Astrocyte (in vitro differentiated cells and primary cell): ENCODE measurements around the gene ZDHHC14. TPM values are rescaled to one million over a fixed set of nuclear protein-coding genes. Genes with fewer than 3 reads are reported as not detected.

ENCODE experiments used
- DNase-seq: peaks from one replicate; pipeline ENCODE4 v3.0.0-alpha.2; 2010; ENCODE audit warnings: low read depth
- FAIRE-seq: peaks from 2 replicates; lab custom pipeline; 2011; peaks lifted over from hg19 to GRCh38; lab: Jason Lieb, UNC
- H2AFZ ChIP-seq: 2 replicates; pipeline ENCODE4 v1.6.0; 2012; ENCODE audit warnings: low read depth, low read length, inconsistent platforms
- H3K27ac ChIP-seq: 2 replicates; pipeline ENCODE4 v1.5.1; 2011; ENCODE audit warnings: low read depth, low read length, inconsistent platforms
- H3K27me3 ChIP-seq: 2 replicates; pipeline ENCODE4 v1.6.0; 2011; ENCODE audit warnings: low read length, inconsistent platforms; ENCODE audit not compliant: insufficient read depth
- H3K36me3 ChIP-seq: 2 replicates; pipeline ENCODE4 v1.5.1; 2011; ENCODE audit warnings: low read length, inconsistent platforms; ENCODE audit not compliant: insufficient read depth
- H3K4me1 ChIP-seq: 2 replicates; pipeline ENCODE4 v1.5.1; 2011; ENCODE audit warnings: low read length, inconsistent platforms; ENCODE audit not compliant: insufficient read depth
- H3K4me2 ChIP-seq: 2 replicates; pipeline ENCODE4 v1.6.0; 2012; ENCODE audit warnings: low read length, inconsistent platforms
- H3K4me3 ChIP-seq: 2 replicates; pipeline ENCODE4 v1.5.1; 2011; ENCODE audit warnings: low read depth, mild to moderate bottlenecking, low read length, inconsistent platforms; ENCODE audit not compliant: insufficient read depth
- H3K79me2 ChIP-seq: 2 replicates; pipeline ENCODE4 v1.6.0; 2012; ENCODE audit warnings: mild to moderate bottlenecking, low read length, inconsistent platforms; ENCODE audit not compliant: insufficient read depth
- H3K9ac ChIP-seq: 2 replicates; pipeline ENCODE4 v1.6.0; 2012; ENCODE audit warnings: mild to moderate bottlenecking, low read length, inconsistent platforms
- H3K9me3 ChIP-seq: 2 replicates; pipeline ENCODE4 v1.5.1; 2012; ENCODE audit warnings: low read depth, mild to moderate bottlenecking, low read length, inconsistent platforms; ENCODE audit not compliant: insufficient read depth
- H4K20me1 ChIP-seq: 2 replicates; pipeline ENCODE4 v1.6.0; 2012; ENCODE audit warnings: low read length, inconsistent platforms; ENCODE audit not compliant: insufficient read depth
- H3K27ac Mint-ChIP-seq: one replicate; pipeline ENCODE4 v1.8.0; 2021; ENCODE audit warnings: mild to moderate bottlenecking, mixed read lengths; ENCODE audit not compliant: unreplicated experiment
- H3K27me3 Mint-ChIP-seq: one replicate; pipeline ENCODE4 v1.8.0; 2021; ENCODE audit warnings: low read depth, mixed read lengths; ENCODE audit not compliant: unreplicated experiment
- H3K36me3 Mint-ChIP-seq: one replicate; pipeline ENCODE4 v1.8.0; 2021; ENCODE audit warnings: low read depth, mixed read lengths; ENCODE audit not compliant: unreplicated experiment
- H3K4me1 Mint-ChIP-seq: one replicate; pipeline ENCODE4 v1.8.0; 2021; ENCODE audit warnings: low read depth, mixed read lengths; ENCODE audit not compliant: unreplicated experiment
- H3K4me3 Mint-ChIP-seq: one replicate; pipeline ENCODE4 v1.8.0; 2021; ENCODE audit warnings: mild to moderate bottlenecking, moderate library complexity, mixed read lengths; ENCODE audit not compliant: unreplicated experiment
- H3K9me3 Mint-ChIP-seq: one replicate; pipeline ENCODE4 v1.8.0; 2021; ENCODE audit warnings: mild to moderate bottlenecking, mixed read lengths; ENCODE audit not compliant: unreplicated experiment
- EZH2 ChIP-seq: IDR thresholded peaks from 2 replicates; pipeline ENCODE4 v1.6.1; 2012; ENCODE audit warnings: mild to moderate bottlenecking, low read length, inconsistent platforms; ENCODE audit not compliant: insufficient read depth
- total RNA-seq: library from RNA; stranded (reverse); gene quantifications from 2 replicates; pipeline ENCODE4 v1.2.1, GENCODE V29; 2021
- TF ChIP-seq, protein P1 (sequence below): IDR thresholded peaks from 2 replicates; pipeline ENCODE4 v1.5.1; 2011; ENCODE audit warnings: low read depth, mild to moderate bottlenecking, inconsistent platforms, low read length, moderate library complexity; ENCODE audit not compliant: insufficient read depth

The ZDHHC14 gene
- total RNA-seq, 1 donor from 2014 or later = 7.2 TPM

DNA sequence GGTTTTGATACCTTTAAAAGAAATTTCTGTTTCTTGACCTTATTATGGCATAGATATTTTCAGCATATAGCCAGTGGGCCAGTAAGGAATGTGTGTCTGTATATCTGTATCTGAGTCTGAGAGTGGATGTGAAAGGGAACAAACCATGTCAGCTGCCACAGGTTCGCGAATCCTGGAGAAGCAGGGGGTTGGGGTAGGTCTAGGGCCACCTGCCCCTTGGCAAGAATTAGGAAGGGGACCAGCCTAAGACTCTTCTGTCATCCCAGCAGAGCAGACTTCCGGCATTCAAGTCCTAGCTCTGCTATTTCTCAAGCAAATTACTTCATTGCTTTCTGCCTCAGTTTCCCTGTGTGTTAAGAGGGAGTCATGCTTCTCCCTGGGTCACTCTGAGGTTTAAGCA, 261.7 kb downstream of the ZDHHC14 start:
- Histone ChIP-seq H3K9ac (no peak overlapping the region), H2AFZ (no peak overlapping the region), H3K27me3 (no peaks in the 10 kb centered on the region), H3K27ac (no peak overlapping the region), H3K4me2 (no peak overlapping the region), H4K20me1 (no peaks in the 10 kb centered on the region), H3K9me3 (no peaks in the 10 kb centered on the region), H3K79me2 (no peaks in the 10 kb centered on the region), H3K4me3 (no peak overlapping the region), H3K4me1 (no peaks in the 10 kb centered on the region), H3K36me3 (no peaks in the 10 kb centered on the region)
- H3K27me3 Mint-ChIP-seq = peaks cover 13% of the 10 kb centered on the region
- no peak for DNase-seq
- TF ChIP-seq EZH2 = no peak
- TF ChIP-seq, protein P1, sequence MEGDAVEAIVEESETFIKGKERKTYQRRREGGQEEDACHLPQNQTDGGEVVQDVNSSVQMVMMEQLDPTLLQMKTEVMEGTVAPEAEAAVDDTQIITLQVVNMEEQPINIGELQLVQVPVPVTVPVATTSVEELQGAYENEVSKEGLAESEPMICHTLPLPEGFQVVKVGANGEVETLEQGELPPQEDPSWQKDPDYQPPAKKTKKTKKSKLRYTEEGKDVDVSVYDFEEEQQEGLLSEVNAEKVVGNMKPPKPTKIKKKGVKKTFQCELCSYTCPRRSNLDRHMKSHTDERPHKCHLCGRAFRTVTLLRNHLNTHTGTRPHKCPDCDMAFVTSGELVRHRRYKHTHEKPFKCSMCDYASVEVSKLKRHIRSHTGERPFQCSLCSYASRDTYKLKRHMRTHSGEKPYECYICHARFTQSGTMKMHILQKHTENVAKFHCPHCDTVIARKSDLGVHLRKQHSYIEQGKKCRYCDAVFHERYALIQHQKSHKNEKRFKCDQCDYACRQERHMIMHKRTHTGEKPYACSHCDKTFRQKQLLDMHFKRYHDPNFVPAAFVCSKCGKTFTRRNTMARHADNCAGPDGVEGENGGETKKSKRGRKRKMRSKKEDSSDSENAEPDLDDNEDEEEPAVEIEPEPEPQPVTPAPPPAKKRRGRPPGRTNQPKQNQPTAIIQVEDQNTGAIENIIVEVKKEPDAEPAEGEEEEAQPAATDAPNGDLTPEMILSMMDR = no peak
- peaks cover 3% of the 10 kb centered on the region for H3K9me3 Mint-ChIP-seq
- no peak overlapping the region for H3K27ac Mint-ChIP-seq
- FAIRE-seq = no peak
- no peak overlapping the region for H3K4me3 Mint-ChIP-seq
- peaks cover 1% of the 10 kb centered on the region for H3K4me1 Mint-ChIP-seq
- H3K36me3 Mint-ChIP-seq = peaks cover 3% of the 10 kb centered on the region

DNA sequence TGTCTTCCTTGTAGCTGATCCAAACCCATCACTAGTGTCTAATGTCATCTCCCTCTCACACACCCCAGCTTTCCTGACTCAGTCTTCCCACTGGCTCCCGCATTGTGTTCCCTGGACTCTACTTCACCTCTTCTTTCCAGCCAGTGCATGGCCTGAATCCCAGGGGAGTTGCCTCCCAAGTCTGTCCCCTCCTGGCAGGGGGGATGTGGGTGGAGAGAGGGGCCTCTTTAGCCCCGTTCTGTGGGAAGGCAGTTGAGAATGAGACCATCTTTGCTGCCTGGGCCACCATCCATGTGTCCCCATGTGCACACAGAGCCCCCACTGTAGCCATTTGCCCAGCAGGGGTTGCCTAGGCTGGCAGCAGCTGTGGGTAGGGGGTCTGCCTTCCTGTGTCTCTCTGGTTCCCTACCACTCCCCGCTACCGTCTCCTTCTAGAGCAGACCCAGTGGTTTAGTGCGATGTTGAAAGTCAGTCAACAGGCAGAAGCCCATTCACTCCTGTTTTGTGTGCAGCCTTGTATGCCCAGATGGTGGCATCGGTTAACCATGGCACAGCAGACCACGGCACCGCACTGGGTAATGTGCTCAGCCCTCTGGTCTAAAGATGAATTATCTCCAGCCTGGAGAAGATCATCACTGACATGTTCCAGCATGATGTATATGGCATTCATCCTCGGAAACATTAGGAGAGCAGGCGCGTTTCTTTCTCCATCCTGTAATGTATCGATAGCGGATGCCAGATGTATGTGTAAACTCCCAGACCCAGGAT, 263.2 kb downstream of the ZDHHC14 start:
- H4K20me1 ChIP-seq = no peaks in the 10 kb centered on the region
- Mint-ChIP-seq H3K4me1 (peaks cover 9% of the 10 kb centered on the region), H3K4me3 (no peak overlapping the region), H3K27me3 (peaks cover 13% of the 10 kb centered on the region), H3K9me3 (peaks cover 3% of the 10 kb centered on the region), H3K36me3 (peaks cover 7% of the 10 kb centered on the region), H3K27ac (no peak overlapping the region)
- no peak overlapping the region for H3K4me3 ChIP-seq
- H3K27ac ChIP-seq = no peak overlapping the region
- no peak for TF ChIP-seq EZH2
- TF ChIP-seq, protein P1 = no peak
- no peak overlapping the region for H2AFZ ChIP-seq
- no peak overlapping the region for H3K4me2 ChIP-seq
- no peak for DNase-seq
- H3K27me3 ChIP-seq = no peaks in the 10 kb centered on the region
- no peaks in the 10 kb centered on the region for H3K9me3 ChIP-seq
- no peak overlapping the region for H3K9ac ChIP-seq
- H3K36me3 ChIP-seq = no peaks in the 10 kb centered on the region
- H3K79me2 ChIP-seq = no peaks in the 10 kb centered on the region
- H3K4me1 ChIP-seq = no peaks in the 10 kb centered on the region
- no peak for FAIRE-seq

DNA sequence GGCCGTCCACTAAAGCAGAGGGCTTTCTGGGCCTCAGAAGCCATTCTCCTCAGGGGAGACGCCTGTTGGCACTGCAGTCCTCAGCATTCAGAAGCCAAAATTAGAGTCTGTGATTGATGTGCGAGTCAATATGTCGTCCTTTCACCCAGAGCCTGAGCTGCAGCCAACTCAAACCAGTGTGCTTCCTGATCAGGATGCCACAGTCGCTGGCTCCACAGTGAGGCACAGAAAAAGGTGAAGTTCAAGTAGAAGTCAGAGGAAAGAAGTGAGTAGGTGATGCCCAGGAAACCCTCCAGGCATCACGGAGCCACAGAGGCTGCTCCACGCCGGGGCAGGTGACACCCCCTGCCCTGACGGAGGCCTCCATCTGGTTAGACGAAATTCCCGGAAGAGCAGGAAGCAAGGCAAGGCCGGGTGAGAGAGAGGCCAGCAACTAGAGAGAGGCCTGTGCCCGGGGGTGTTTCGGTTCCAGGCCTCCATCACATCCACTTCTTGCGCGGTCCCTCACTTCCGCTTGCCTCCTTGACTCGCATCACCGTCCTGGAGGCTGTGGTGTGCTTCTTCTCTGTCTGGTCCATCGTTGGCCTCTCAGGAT, 264.3 kb downstream of the ZDHHC14 start:
- H3K4me2 ChIP-seq = no peak overlapping the region
- H3K4me1 ChIP-seq = no peaks in the 10 kb centered on the region

More for the DNA sequence above, 264.3 kb downstream of the ZDHHC14 start:
- H4K20me1 ChIP-seq = no peaks in the 10 kb centered on the region
- no peak overlapping the region for H2AFZ ChIP-seq
- peaks cover 9% of the 10 kb centered on the region for H3K4me1 Mint-ChIP-seq
- H3K27ac Mint-ChIP-seq = no peak overlapping the region
- H3K36me3 ChIP-seq = no peaks in the 10 kb centered on the region
- H3K27ac ChIP-seq = no peak overlapping the region
- H3K36me3 Mint-ChIP-seq = peaks cover 9% of the 10 kb centered on the region
- H3K9me3 Mint-ChIP-seq = peaks cover 3% of the 10 kb centered on the region
- H3K27me3 ChIP-seq = no peaks in the 10 kb centered on the region
- H3K9ac ChIP-seq = no peak overlapping the region
- no peak overlapping the region for H3K4me3 ChIP-seq
- H3K4me3 Mint-ChIP-seq = no peak overlapping the region
- H3K27me3 Mint-ChIP-seq = peaks cover 13% of the 10 kb centered on the region
- DNase-seq = no peak
- H3K79me2 ChIP-seq = no peaks in the 10 kb centered on the region
- TF ChIP-seq, protein P1 = no peak
- no peak for TF ChIP-seq EZH2
- H3K9me3 ChIP-seq = no peaks in the 10 kb centered on the region
- FAIRE-seq = no peak
